NCI-H2196 treated with DMSO at 0.1 percent for 48 hours (cell line): ENCODE measurements around the gene RAC2.

Experiments
- DNase-seq: peaks from one replicate; lab custom pipeline; 2025; ENCODE audit not compliant: unreplicated experiment; lab: John Stamatoyannopoulos, UW

RAC2 gene

DNA sequence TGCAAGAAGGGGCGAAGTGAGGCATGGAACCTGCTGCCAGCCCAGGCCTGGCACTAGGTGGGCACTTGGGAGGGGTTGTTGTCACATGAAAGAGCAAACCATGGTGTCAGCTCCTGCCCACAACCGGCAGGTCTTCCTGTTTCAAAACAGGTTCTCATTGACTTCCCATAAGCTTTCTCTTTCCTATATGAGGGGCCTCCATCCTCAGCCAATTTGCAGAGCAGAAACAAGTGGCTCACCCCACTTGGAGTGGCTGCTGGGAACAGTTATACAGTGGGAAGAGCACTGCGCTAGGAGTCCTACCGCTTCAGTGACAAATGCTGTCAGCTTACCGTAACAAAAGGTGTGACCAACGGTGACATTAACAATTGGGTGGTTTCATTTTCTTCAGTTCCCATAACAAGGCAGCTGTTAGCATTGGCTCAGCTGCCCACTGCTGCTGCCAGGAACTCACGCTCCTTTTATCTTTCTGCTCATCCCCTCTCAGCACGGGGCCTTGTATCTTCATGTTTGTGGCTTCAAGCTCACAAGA is 21.6 kb downstream of the RAC2 start:
- no peak for DNase-seq

DNA sequence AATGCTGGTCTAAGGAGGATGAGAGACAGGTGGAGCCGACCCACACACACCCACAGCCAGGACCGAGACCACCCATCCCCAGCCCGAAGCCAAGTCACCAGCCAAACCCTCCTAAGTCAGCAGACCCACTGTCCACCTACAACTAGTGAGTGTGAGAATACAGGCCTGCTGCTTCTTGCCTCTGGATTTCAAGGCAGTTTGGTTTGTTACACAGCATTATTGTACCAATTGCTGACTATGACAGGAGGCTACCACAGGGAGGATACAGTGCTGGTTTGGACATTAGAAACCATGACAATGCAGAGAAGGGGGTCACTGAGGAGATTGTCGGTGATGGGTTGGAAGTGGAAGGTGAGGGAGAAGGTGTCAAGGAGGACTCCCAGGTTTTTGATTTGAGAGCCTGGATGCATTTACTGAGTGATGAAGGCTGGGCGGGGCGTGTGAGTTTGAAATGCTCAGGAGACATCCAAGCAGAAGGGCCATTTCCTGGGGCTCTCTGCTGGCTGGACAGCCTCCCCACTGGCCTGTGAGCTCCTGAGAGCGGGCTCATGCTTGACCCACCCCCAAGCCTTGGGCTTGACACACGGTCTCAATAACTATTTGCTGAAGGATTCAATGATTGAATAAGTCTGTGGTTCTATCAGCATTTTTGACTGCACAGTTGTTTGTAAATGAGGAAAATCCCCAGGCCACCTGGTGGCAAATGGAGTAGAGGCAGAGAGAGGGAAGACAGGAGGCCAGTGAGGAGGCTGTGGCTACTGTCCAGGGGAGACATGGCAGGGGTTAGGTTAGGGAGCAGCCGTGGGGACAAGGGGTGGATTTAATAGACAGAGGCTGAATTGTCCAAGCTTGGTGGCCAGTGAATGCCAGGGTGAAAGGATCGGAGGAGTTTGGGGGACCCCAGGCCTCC is 22.4 kb downstream of the RAC2 start:
- no peak for DNase-seq

DNA sequence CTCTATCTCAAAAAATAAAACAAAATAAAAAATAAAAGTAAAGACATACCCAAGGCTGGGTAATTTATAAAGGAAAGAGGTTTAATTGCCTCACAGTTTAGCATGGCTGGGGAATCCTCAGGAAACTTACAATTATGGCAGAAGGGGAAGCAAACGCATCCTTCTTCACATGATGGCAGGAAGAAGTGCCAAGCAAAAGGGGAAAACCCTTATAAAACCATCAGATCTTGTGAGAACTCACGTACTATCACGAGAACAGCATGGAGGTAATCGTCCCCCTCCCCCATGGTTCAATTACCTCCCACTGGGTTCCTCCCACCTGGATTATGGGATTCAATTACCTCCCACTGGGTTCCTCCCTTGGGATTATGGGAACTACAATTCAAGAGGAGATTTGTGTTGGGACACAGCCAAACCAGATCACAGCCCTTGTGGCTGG is 23.5 kb downstream of the RAC2 start:
- DNase-seq = no peak

DNA sequence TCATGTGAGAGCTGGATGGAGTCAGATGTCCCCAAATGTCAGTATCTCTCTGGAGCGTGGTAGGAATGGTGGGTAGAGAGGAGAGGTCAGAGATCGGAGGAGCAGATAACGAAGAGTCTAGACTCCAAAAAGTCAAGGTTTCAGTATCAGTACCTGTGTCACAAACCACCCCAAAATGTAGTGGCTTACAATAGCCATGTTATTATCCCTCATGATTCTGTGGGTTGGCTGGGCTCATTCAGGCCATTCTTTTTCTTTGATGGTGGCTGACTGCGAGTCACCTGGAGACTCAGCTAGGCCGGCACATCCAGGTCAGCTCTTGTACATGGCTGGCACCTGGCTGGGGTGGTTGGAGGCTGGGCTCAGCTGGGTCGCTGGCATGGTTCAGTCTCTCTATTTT is 24.5 kb downstream of the RAC2 start:
- DNase-seq = no peak

DNA sequence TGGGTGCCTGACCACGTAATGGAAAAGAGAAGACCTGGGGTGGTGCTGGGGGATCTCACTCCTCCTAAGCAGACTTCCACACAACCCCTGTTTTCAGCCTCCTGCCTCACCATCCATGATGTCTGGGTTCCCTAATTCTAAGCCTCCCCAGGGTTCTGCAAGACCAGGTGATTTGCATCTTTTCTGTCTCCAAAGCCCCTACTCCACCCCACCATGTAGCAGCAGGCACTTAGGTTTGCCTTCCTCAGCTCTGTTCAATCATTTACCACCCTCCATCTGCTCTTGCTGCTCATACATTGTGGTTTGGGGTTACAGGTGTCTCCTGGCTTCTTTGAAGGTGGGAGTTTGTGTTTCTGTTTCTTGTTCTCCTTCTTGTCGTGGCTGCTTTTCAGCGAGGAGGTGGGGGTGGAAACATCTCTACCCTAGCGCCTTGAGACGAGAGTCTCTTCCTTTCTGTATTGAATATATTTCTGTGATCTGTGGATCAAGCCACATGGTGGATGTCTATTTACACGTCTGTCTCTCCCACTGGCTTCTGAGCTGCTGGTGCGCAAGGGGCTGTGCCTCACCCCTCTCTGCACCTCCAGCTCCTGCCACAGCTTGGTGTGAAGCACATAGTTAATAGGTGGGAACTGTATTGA is 25.2 kb downstream of the RAC2 start:
- no peak for DNase-seq

DNA sequence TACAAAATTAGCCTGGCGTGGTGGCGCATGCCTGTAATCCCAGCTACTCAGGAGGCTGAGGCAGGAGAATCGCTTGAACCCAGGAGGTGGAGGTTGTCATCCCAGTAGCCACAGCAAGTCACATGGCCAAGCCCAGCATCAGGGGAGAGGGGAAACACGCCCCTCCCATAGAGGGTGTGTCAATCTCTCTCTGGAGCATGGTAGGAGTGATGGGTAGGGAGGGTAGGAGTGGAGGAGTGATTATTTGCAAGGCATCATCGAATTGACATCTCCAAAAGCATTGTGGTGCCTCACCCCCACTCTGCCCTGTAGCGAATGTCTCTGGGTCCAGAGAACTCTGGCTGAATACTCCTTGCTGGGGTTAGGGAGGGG is 25.7 kb downstream of the RAC2 start:
- DNase-seq = no peak

DNA sequence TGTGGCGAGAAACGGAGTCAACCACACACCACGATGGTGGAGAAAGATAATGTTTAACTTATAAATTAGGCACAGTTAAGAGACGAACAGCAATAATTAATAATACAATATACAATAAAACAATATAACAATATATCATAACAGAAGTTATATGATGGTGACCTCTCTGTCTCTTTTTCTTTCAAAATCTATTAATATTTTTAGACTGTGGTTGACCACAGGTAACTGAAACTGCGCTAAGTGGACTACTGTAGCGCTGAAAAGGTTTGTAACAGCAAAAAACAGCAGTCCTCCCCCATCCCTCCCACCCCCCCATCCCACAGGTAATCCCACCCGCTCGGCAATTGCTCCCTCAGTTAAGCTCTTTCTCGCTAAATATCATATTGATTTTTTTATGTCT is 28.2 kb downstream of the RAC2 start:
- DNase-seq = no peak

DNA sequence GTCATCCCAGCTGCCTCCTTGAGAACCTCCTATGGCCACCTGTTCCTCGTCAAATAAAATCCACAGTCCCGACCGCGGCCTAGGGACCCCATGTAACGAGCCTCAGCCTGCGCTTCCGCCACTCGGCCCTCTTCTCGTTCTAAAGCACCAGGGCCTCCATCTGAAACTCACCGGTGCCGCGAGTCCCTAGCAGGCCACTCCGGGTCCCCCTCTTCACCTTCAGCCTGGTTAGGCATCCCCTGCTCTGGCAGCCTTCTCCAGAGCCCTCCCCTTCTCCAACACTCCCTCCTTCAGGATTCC is 29.4 kb downstream of the RAC2 start:
- no peak for DNase-seq

DNA sequence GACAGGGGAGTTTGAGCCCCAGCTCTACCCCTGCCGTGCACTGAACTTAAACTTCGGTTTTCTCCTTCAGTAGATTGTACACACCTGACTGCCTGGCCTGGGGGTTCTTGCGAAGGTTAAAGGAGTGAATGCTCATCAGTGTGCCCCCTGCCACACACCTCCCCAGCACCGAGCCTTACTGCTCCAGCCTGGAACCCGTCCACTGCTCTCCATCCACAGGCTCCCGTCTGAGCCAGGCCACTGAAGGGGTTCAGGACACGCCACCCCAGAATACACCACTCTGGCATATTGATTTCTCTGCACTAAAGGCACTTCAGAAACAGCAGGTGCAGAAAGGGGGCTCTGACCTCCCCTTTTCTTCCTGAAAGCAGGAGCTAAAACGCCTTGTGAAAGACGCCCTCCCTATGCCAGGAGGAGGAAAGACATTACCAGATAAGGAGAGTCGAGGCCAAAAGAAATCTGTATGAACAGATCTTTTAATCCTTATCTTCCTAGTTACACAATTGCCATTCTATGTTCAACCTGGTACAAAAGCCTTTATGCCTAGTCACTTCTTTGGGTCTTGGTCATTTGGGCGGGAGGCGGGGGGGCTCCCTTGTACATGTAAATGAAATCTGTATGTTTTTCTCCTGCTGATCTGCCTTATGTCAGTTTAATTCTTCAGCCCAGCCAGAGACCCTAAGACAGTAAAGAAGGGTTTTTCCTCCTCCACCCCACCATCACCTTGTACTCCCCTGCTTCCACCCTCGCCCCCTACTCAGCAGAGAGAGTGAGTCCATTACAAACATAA is 29.9 kb downstream of the RAC2 start:
- no peak for DNase-seq

DNA sequence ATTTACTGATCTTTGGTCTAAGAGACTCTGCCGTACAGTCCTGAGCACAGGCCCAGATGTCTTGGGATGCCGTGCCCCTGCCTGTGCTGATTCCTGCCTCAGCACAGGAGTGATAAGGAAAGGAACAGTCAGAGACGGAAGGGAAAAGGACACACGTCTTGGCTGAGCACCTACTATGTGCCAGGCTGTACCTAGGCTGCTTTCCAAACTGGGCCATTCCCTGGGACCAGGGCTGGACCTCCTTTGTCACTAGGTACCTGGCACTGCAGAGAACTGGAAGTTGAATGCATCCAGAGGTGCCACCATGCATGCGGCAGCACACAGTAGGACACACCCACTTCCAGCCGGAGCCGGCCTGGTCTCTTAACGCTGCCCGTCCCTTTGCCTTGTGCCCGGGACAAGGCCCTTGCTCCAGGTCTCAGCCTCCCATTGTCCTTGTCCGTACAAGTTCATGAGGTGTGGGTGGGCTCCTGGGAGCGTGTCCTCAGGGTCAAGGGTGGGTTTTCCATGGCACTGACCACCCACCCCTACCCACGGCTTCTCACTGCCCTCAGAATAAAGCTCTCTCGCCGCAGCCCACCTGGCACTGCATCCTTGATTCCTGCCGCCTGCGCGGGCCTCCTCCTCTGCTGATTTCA is 30.7 kb downstream of the RAC2 start:
- DNase-seq = no peak

DNA sequence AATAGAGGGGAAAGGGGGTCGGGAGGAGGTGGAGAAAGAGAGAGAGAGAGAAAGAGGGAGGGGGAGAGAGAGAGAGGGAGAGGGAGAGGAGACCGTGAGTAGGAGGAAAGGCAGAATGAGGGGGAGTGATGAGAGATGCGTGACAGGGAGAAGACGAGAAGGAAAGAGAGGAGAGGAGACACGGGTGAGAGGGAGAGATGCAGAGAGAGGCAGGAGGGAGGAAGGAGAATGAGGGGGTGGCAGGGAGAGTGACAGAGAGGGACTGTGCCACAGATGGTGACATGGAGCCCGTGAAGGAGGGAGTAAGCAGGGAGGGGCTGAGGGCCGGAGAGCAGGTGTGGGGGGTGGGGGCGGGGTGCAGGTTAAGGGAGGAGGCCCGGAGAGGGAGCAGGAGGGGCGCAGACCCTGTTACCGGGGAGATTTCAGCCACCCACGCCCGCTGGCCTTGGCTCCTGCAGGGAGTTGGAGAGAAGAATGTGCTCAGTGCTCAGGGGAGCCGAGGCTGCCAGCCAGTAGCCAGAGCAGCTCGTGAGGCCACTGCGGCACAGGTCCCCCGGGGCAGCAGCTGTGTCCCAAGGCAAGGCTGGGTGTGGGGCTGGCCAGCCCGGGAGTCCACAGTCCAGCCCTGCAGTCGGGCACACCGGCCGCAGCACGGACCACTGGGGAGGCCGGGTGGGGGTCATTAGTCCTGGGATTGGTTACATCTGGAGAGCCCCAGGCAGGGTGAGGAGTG is 31.7 kb downstream of the RAC2 start, which contains the start of gene SSTR3:
SSTR3 (minus strand) TSS at position 304 of the 733 bp plus-strand sequence. CDS start 4,674 bp downstream, outside the sequence.
- no peak for DNase-seq

DNA sequence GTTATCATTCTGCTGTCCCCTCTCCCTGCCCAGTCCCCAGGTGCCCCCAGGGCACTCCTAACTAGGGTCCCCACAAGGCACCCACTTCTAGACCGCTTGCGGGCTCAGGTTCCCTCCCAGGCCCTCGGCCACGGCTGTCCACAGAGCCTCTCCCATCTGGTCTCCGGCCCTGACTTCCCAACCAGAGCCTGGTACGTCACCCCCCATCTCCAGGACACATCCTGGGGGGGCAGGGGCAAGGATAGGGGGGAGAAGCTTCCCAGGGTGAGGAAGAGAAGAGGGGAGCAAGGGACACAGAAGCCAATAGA is 32.2 kb downstream of the RAC2 start:
- DNase-seq = no peak

DNA sequence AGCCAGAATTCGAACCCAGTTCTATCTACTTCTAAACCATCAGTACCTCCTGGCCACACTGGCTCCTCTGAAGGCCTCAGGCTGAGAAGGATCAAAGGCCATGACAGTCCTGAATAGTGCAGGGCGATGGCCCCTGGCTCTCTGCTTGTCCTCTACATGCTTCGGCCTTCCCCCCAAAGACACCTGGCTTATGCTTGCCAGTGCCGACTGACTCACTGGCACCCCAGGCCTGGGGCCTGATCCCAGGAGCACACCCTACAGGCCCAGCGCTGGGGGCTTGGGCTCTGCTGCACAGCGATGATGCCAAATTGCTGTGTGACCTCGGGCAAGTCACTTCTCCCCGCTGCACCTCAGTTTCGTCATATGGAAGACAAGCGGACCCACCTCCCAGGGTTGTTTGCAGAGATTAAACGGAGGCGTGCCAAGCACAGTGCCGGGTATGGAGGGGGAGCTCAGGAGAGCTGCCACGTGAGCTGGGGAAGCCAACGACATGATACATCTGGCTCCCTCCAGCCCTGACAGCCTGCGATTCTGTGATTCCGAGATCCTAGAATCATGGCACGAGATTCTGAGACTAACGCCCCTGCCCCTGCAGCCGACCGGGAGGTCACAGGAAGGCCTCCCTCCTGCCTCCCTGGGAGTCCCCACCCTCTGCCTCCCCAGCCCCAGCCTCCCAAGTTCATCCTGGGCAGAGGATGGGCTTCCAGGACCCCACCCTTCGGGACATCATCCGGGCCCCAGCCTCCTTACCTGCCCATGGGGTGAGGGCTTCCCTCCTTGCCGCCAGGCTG is 32.8 kb downstream of the RAC2 start:
- DNase-seq = no peak

DNA sequence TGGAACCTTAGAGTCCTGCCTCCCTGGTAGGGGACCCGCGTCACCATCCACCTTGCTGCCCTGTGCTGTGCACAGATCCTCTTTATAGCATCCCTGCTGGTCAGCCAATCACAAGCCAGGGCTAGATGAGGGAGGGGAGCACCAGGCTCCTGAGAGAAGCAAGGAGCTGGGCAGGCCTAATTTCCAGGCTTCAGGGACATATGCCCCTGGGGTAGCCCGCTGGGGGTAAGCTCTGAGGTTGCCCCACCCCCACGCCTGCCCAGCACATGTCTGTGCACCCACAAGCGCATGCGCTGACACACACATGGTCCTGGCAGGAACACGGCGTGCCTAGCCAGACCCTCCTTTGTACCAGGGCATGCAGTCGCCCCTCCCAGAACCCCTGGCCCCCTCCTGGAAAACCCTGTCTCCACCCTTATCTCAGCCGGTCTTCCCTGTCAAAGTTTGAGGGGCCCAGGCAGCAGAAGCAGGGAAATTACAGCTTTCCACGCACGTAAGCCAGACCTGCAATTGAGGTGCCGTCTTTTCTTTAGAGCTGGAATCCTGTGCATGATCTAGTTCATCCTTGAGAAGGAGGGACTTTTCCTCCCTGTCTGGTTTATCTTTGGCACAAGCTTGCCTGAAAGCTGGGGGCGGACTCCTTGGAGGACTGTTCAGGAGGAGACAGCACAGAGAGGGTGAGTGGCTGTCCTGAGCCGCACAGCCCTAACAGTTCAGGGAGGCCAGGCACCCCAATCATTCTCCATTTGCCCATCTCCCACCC is 33.8 kb downstream of the RAC2 start:
- DNase-seq = no peak

DNA sequence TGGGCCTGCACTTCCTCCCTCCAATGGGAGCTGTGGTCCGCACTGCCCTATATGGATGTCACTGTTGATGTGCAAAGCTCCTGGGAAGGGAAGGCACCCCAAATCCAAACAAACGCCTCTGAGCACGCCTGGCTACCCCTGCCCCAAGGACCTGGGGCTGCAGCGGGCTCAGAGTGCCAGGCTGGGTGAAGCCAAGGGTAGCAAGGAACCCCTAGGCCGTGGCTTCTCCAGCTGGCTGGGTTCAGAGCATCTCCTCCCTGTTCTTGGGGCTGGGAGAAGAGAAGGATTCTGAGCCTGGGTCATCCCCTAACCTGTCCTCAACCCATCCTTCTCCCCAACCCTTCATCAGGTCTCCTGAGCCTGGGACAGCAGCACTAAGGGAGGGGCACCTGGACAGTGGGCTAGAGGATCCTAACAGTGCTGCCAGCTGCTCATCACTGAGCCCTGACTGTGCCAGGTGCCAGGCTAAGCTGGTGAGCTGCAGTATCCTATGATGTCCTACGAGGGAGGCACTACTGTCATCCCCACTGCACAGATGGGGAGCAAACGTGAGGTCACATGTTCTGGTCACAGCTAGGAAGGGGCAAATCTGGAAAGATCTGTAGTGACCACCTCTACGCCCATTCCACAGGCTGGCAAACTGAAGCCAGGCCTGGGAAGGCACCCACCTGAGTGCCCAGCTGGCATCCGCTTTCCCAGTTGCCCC is 34.8 kb downstream of the RAC2 start:
- no peak for DNase-seq

DNA sequence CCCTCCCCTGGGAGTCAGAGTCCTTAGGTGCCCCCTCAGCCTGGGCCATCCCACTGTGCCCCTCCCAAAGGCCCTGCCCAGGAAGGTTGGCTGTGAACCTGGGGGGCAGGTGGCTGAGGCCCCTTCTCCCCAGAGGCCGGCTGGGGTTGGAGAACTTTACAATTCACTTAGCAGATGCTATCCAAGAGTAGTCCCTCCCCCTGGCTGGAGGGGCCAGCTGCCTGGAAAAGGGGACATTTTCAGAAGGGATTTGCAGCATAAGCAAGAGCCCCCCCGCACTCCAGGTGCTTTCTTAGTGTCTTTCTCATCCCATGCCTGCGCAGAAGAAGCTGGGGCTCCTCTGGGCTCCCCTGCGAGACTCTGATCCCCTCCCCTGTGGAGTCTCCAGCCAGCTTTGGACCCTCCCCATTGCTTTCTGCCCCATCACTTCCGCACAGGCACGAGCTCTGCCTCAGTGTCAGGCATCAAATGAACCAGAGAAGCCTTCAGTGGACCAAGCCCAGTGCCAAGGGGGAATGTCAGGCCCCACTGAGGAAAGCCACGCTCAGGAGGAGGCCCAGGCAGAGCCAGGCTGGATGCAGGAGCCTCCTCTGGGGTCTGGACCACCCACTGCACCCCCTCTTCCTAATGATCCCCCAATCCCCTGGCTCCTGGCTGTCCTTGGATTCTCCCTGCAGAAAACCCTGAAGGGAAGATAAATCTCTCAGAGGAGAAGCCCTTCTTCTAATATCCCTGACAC is 35.5 kb downstream of the RAC2 start:
- no peak for DNase-seq

DNA sequence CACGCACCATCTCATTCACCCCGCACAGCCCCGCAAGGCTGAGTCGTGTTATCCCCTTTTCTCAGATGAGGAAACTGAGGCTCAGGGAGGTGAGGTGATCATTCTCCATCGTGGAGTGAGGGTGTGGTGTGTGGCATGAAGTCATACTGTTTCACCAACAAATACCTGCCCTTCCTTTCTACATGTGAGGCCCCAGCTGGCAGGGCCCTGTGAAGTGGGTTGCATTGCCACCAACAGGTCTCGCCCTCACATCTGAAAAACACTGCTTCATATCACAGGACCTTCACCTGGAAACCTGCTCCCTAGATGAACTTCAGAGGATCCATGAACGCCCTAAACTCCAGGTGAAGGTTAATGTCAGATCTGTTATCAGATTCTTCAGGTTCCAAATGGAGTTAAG is 36.1 kb downstream of the RAC2 start:
- DNase-seq = no peak
